Activated CD4-positive, alpha-beta memory T cell treated with anti-CD3 and anti-CD28 coated beads, Interleukin-2, amount 10 ng/mL, durations not matched to agents 7 days and 5 days (primary cell): ENCODE measurements around the gene SRP54. TPM values are rescaled to one million over a fixed set of nuclear protein-coding genes. Genes with fewer than 3 reads are reported as not detected.

Source experiments
- CTCF ChIA-PET: fragments of 350-600 bp; sonication (Branson Sonifier 250); formaldehyde crosslinking; loops from one replicate; lab custom pipeline; 2021; ENCODE audit warnings: antibody characterized with exemption, inconsistent platforms; lab: Charles Lee
- POLR2A ChIA-PET: fragments of 350-600 bp; sonication (Branson Sonifier 250); formaldehyde crosslinking; loops from one replicate; lab custom pipeline; 2021; ENCODE audit warnings: antibody characterized with exemption; lab: Charles Lee
- DNase-seq: peaks from one replicate; pipeline ENCODE4 v3.0.0-alpha.2; 2020
- H3K27ac Mint-ChIP-seq: one replicate; pipeline ENCODE4 v1.8.0; 2021; ENCODE audit warnings: mild to moderate bottlenecking, mixed read lengths
- H3K27me3 Mint-ChIP-seq: one replicate; pipeline ENCODE4 v1.8.0; 2021; ENCODE audit warnings: mixed read lengths
- H3K36me3 Mint-ChIP-seq: one replicate; pipeline ENCODE4 v1.8.0; 2021; ENCODE audit warnings: low read depth, mixed read lengths
- H3K4me1 Mint-ChIP-seq: one replicate; pipeline ENCODE4 v1.8.0; 2021; ENCODE audit warnings: mixed read lengths
- H3K4me3 Mint-ChIP-seq: one replicate; pipeline ENCODE4 v1.8.0; 2021; ENCODE audit warnings: mild to moderate bottlenecking, mixed read lengths
- H3K9me3 Mint-ChIP-seq: one replicate; pipeline ENCODE4 v1.8.0; 2021; ENCODE audit warnings: mixed read lengths
- total RNA-seq, 2 experiments: library from RNA; stranded (reverse); gene quantifications; one replicate each; pipeline ENCODE4 v1.2.3, GENCODE V29; 2021

Gene SRP54
- total RNA-seq, 2 experiments from 2014 or later: 69.4 to 71.2 TPM

DNA sequence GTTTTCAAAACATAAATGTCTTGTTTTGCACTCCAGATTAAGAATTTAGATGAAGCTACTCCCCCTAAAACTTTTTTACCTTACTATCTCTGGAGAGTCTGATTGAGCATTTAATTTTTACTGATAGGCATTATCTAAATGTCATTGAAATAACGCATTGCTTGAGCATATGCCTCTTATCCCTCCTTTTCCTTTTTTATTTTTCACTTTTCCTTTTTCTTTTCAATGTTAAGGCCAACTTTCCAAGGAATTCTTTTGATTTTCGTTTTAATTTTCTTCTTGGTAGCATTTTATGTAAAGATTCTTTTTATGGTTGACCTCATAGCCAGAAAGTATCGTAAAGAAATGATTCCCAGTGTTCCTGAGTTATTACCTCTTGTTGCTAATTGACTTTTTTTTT is 2.9 kb downstream of the SRP54 start:
- CTCF ChIA-PET: no interaction called here
- Mint-ChIP-seq H3K27ac (no peak overlapping the region), H3K4me3 (no peak overlapping the region), H3K36me3 (peaks cover 15% of the 10 kb centered on the region), H3K27me3 (no peaks in the 10 kb centered on the region), H3K4me1 (peaks cover 9% of the 10 kb centered on the region), H3K9me3 (no peaks in the 10 kb centered on the region)
- POLR2A ChIA-PET: no interaction called here
- no peak for DNase-seq

DNA sequence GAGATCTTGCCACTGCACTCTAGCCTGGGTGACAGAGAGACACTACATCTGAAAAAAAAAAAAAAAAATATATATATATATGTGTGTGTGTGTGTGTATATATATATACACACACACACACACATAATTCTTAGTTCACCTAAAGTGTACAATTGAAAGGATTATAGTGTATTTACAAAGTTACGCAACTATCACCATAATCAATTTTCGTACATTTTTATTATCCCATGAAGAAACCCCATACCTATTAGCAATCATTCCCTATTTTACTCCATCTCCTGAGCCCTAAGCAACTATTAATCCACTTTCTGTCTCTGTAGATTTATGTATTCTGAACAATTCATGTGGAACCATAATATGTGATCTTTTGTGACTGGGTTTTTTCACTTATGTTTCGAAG is 4.4 kb downstream of the SRP54 start:
- CTCF ChIA-PET: no interaction called here
- Mint-ChIP-seq H3K4me3 (no peak overlapping the region), H3K9me3 (no peaks in the 10 kb centered on the region), H3K4me1 (peaks cover 10% of the 10 kb centered on the region), H3K27ac (no peak overlapping the region), H3K36me3 (peaks cover 15% of the 10 kb centered on the region), H3K27me3 (no peaks in the 10 kb centered on the region)
- POLR2A ChIA-PET: no interaction called here
- DNase-seq: no peak

DNA sequence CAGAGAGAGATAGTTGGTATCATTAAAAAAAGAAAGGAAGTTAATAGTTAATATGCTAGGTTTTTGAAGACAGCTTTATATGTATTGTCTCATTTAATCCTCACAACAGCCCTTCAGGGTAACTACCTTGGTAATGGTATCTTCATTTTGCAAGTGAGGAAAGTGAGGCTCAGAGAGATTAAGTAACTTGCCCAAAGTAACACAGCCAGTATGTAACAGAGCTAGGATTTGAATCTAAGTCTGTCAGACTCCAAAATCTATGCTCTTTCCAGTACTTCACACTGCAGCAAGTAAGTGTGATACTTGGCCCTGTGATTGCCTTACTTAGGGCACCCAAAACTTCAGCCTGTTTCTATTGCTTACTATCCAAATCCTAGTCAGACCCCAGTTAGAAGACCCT is 7.0 kb downstream of the SRP54 start:
- ChIA-PET CTCF (interaction anchor here (0.6 to 1.1 kb wide), 2 partner anchors 9 to 31 kb away, joined by 3 to 4 read pairs; no protein-coding TSS in a partner anchor), POLR2A (no interaction called here)
- Mint-ChIP-seq H3K27me3 (no peaks in the 10 kb centered on the region), H3K4me3 (no peak overlapping the region), H3K27ac (no peak overlapping the region), H3K9me3 (no peaks in the 10 kb centered on the region), H3K4me1 (peaks cover 19% of the 10 kb centered on the region), H3K36me3 (peaks cover 13% of the 10 kb centered on the region)
- no peak for DNase-seq

DNA sequence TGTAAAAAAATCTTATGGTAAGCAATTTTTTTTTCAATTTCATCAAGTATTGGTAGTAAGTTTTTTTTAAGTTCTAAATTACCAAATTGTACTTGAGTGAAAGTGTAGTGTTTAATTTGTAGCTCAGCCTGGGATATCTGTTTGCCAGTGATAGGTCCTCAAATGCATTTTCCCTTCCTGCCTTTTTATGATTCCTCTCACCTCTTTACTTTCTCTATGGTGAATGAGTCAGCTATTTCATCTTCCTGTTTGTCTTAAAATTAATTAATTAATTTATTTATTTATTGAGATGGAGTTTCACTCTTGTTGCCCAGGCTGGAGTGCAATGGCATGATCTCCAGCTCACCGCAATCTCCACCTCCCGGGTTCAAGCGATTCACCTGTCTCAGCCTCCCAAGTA is 10.6 kb downstream of the SRP54 start:
- H3K4me3 Mint-ChIP-seq: no peak overlapping the region
- ChIA-PET POLR2A (interaction anchor here (1.6 kb wide), 1 partner anchor 11 kb away, joined by 4 read pairs; the partner anchor contains the start of gene SRP54), CTCF (no interaction called here)

DNA sequence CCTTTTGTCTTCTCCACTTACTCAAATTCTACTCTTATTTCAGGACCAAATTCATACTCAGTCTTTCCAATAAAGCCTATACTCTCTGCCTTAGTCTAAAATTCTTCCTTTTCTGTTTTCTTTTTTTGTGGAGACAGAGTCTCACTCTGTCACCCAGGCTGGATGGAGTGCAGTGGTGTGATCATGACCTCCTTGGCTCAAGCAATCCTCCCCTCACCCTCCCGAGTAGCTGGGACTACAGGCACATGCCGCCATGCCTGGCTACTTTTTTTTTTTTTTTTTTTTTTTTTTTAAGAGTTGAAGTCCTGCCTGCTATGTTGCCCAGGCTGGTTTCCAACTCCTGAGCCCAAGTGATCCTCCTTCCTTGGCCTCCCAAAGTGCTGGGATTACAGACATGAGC is 11.9 kb downstream of the SRP54 start:
- Mint-ChIP-seq H3K9me3 (no peaks in the 10 kb centered on the region), H3K4me3 (no peak overlapping the region), H3K4me1 (peaks cover 13% of the 10 kb centered on the region), H3K27me3 (no peaks in the 10 kb centered on the region), H3K27ac (no peak overlapping the region), H3K36me3 (peaks cover 8% of the 10 kb centered on the region)
- no peak for DNase-seq
- ChIA-PET POLR2A (interaction anchor here (1.0 to 1.2 kb wide), 2 partner anchors 13 to 119 kb away, joined by 3 to 4 read pairs; partner anchors contain the start of gene BAZ1A), CTCF (no interaction called here)

More for the DNA sequence above, 10.6 kb downstream of the SRP54 start:
- no peaks in the 10 kb centered on the region for H3K27me3 Mint-ChIP-seq
- peaks cover 13% of the 10 kb centered on the region for H3K4me1 Mint-ChIP-seq
- DNase-seq: no peak
- no peak overlapping the region for H3K27ac Mint-ChIP-seq
- H3K9me3 Mint-ChIP-seq: no peaks in the 10 kb centered on the region
- peaks cover 5% of the 10 kb centered on the region for H3K36me3 Mint-ChIP-seq

DNA sequence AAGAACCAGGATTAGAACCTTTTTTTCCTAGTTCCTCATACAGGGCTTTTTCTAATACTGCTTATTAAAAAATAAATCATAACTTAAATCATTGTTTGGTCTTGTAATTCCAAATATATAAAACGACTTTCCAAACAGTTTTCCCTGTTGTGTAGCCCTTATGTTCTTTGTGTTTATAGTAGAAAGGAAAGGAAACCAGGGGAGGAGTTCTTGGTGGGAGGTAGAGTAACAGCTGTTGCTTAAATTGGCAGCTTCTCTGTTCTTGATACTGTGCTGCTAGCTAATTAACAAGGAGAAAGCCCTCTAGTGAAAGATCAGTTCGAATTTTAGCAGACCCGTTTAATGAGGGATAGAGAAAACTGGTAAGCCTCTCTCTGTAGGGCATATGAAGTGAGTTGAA is 15.0 kb downstream of the SRP54 start:
- Mint-ChIP-seq H3K27ac (no peak overlapping the region), H3K4me1 (peaks cover 8% of the 10 kb centered on the region), H3K4me3 (no peak overlapping the region), H3K27me3 (no peaks in the 10 kb centered on the region), H3K9me3 (no peaks in the 10 kb centered on the region), H3K36me3 (peaks cover 24% of the 10 kb centered on the region)
- DNase-seq: no peak
- CTCF ChIA-PET: no interaction called here
- POLR2A ChIA-PET: no interaction called here

DNA sequence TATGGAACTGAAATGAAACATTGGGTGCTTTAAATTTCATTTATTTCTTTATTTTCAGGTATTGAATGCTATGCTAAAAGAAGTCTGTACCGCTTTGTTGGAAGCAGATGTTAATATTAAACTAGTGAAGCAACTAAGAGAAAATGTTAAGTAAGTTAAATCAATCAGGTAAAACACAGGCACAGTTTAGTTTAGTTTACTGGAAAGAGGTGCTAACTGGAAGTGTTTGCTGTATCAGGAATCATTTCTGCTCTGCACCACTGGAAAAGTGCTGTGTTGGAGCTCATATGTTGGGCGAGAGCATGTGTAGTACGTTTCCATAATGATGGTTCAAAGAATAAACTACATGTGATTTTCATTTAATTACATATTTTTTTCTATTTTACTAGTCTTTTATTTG is 16.7 kb downstream of the SRP54 start:
- Mint-ChIP-seq H3K36me3 (peaks cover 24% of the 10 kb centered on the region), H3K4me3 (no peak overlapping the region), H3K9me3 (no peaks in the 10 kb centered on the region), H3K27ac (no peak overlapping the region), H3K27me3 (no peaks in the 10 kb centered on the region), H3K4me1 (peaks cover 2% of the 10 kb centered on the region)
- DNase-seq: no peak
- POLR2A ChIA-PET: no interaction called here
- CTCF ChIA-PET: interaction anchor here (0.9 kb wide), 1 partner anchor 19 kb away, joined by 3 read pairs; no protein-coding TSS in a partner anchor

DNA sequence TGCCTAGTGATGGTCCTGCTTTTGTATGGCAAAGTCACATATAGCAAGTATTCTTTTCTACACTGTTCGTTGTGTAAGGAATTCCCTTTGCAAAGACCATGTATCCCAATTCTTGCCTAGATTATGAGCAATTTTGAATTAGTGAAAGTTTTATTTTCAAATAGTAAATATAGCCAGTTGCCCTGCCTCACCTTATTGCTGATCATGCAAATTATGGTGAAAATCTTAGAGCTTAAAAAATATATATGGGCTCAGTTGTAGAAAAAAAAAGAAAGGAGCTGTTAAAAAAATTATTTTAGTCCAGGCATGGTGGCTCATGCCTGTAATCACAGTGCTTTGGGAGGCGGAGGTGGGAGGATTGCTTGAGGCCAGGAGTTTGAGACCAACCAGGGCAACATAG is 18.8 kb downstream of the SRP54 start:
- ChIA-PET POLR2A (interaction anchor here (0.9 kb wide), 1 partner anchor 11 kb away, joined by 3 read pairs; no protein-coding TSS in a partner anchor), CTCF (no interaction called here)
- H3K4me3 Mint-ChIP-seq: no peak overlapping the region
- DNase-seq: no peak
- no peak overlapping the region for H3K27ac Mint-ChIP-seq
- no peaks in the 10 kb centered on the region for H3K27me3 Mint-ChIP-seq
- peaks cover 26% of the 10 kb centered on the region for H3K36me3 Mint-ChIP-seq
- H3K4me1 Mint-ChIP-seq: peaks cover 2% of the 10 kb centered on the region
- no peaks in the 10 kb centered on the region for H3K9me3 Mint-ChIP-seq

DNA sequence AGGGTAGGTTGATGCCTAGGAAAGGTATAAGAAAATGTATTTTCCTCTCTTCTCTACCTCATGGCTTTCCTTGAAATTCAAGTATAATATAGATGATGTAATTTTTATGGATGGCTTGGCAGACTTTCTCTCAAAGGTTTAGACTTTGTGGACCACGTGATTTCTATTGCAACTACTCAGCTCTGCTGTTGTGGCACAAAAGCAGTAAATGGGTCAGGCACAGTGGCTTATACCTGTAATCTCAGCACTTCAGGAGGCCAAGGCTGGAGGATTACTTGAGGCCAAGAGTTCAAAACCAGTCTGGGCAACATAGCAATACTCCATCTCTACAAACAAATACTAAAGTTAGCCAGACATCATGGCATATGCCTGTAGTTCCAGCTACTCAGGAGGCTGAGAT is 22.0 kb downstream of the SRP54 start:
- CTCF ChIA-PET: no interaction called here
- POLR2A ChIA-PET: interaction anchor here (1.5 kb wide), 1 partner anchor 132 kb away, joined by 4 read pairs; no protein-coding TSS in a partner anchor
- Mint-ChIP-seq H3K36me3 (peaks cover 36% of the 10 kb centered on the region), H3K27me3 (no peaks in the 10 kb centered on the region), H3K9me3 (no peaks in the 10 kb centered on the region), H3K4me3 (no peak overlapping the region), H3K27ac (no peak overlapping the region), H3K4me1 (no peaks in the 10 kb centered on the region)
- no peak for DNase-seq

DNA sequence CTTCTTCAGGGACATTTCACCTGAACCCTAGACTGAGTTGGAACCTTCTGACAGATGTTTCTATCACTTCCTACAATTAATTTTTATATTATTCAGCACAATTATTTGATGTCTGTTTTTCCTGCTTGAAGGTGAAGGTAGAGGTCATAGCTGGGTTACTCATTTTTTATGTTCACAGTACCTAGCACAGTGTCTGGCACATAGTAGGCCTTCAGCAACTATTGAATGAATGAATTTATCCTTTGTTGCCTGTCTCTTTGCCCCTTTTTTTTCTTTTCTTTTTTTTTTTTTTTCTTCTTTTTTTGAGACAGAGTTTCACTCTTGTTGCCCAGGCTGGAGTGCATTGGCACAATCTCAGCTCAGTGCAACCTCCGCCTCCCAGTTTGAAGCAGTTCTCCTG is 33.8 kb downstream of the SRP54 start:
- no peak for DNase-seq

DNA sequence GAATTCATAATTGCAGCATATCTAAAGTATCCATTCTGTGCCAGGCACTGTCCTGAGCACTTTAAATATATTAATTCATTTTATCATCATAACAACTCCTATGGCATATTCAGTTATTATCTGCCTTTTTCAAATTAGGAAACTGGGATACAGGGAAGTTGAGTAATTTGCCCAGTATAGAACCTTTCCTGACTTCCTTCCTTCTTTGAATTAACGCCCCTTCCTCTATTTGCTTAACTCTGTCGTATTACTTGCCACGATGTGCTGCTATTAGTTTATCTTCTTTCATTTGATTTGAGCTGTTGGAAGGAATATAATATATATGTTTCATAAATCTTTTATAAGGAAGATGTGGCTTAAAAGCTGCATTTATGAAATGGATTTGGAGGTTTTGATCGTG is 37.9 kb downstream of the SRP54 start:
- DNase-seq: no peak
- Mint-ChIP-seq H3K4me3 (no peak overlapping the region), H3K27ac (no peak overlapping the region), H3K27me3 (no peaks in the 10 kb centered on the region), H3K9me3 (no peaks in the 10 kb centered on the region), H3K4me1 (no peaks in the 10 kb centered on the region), H3K36me3 (peaks cover 61% of the 10 kb centered on the region)
- ChIA-PET CTCF (no interaction called here), POLR2A (no interaction called here)

More for the DNA sequence above, 33.8 kb downstream of the SRP54 start:
- peaks cover 68% of the 10 kb centered on the region for H3K36me3 Mint-ChIP-seq
- H3K27me3 Mint-ChIP-seq: no peaks in the 10 kb centered on the region
- ChIA-PET POLR2A (no interaction called here), CTCF (no interaction called here)
- no peak overlapping the region for H3K4me3 Mint-ChIP-seq
- H3K4me1 Mint-ChIP-seq: no peaks in the 10 kb centered on the region
- no peak overlapping the region for H3K27ac Mint-ChIP-seq
- H3K9me3 Mint-ChIP-seq: no peaks in the 10 kb centered on the region

DNA sequence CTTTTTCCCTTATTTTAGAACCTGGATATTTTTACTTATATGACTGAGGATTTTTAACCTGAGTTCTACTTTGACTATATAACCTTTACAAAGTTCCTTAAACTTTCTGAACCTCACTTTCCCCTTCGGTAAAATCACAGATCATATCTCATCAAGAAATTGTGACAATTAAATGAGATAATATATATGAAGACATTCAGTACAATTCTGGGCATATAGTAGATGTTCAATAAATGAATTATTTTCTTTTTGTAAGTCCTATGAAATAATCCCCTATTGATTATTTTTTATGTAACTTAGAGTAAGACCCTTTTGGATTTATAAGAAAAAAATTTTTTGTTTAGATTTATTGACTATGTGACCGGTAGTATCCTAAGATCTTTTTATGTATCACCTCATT is 45.6 kb downstream of the SRP54 start:
- CTCF ChIA-PET: no interaction called here
- Mint-ChIP-seq H3K27ac (no peak overlapping the region), H3K9me3 (peaks cover 2% of the 10 kb centered on the region), H3K4me3 (no peak overlapping the region), H3K27me3 (no peaks in the 10 kb centered on the region), H3K4me1 (no peaks in the 10 kb centered on the region), H3K36me3 (peaks cover 48% of the 10 kb centered on the region)
- no peak for DNase-seq
- POLR2A ChIA-PET: no interaction called here

DNA sequence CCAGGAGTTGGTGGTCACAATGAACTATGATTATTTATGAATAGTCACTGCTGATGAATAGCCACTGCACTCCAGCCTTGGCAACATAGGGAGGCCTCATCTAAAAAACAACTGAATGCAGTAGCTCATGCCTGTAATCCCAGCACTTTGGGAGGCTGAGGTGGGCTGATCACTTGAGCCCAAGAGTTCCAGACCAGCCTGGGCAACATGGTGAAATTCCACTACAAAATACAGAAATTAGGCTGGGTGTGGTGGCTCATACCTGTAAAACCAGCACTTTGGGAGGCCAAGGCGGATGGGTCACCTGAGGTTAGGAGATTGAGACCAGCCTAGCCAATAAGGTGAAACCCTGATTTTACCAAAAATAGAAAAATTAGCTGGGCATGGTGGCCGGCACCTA is 49.8 kb downstream of the SRP54 start:
- POLR2A ChIA-PET: interaction anchor here (2.2 kb wide), 1 partner anchor 14 kb away, joined by 9 read pairs; the partner anchor contains the start of gene FAM177A1
- DNase-seq: no peak
- H3K4me1 Mint-ChIP-seq: no peaks in the 10 kb centered on the region
- peaks cover 48% of the 10 kb centered on the region for H3K36me3 Mint-ChIP-seq
- peaks cover 21% of the 10 kb centered on the region for H3K9me3 Mint-ChIP-seq
- CTCF ChIA-PET: interaction anchor here (1.3 kb wide), 1 partner anchor 14 kb away, joined by 4 read pairs; the partner anchor contains the start of gene FAM177A1
- no peak overlapping the region for H3K4me3 Mint-ChIP-seq
- no peaks in the 10 kb centered on the region for H3K27me3 Mint-ChIP-seq
- no peak overlapping the region for H3K27ac Mint-ChIP-seq

DNA sequence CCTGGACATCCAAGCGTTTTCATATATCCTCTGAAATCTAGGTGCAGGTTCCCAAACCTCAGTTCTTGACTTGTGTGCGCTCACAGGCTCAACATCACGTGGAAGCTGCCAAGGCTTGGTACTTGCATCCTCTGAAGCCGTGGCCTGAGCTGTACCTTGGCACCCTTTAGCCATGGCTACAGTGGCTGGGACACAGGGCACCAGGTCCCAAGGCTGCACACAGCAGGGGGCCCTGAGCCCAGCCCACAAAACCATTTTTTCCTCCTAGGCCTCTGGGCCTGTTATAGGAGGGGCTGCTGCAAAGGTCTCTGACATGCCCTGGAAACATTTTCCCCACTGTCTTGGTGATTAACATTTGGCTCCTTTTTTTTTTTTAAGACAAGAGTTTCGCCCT is 51.6 kb downstream of the SRP54 start:
- peaks cover 38% of the 10 kb centered on the region for H3K36me3 Mint-ChIP-seq
- CTCF ChIA-PET: interaction anchor here (1.5 kb wide), 1 partner anchor 9 kb away, joined by 5 read pairs; no protein-coding TSS in a partner anchor

More for the DNA sequence above, 51.6 kb downstream of the SRP54 start:
- no peak for DNase-seq
- Mint-ChIP-seq H3K9me3 (peaks cover 21% of the 10 kb centered on the region), H3K4me1 (no peaks in the 10 kb centered on the region), H3K27ac (no peak overlapping the region), H3K4me3 (no peak overlapping the region), H3K27me3 (no peaks in the 10 kb centered on the region)
- POLR2A ChIA-PET: no interaction called here
